LNCaP clone FGC (cell line): ENCODE data around the gene MPP4.

Experiments used
- DNase-seq: peaks from one replicate; pipeline ENCODE4 v3.0.0-alpha.2; 2011; ENCODE audit warnings: low read depth
- H3K4me3 ChIP-seq: 2 replicates; pipeline ENCODE4 v1.5.1; 2011; ENCODE audit warnings: mild to moderate bottlenecking, low read depth, low read length, control low read depth
- TF ChIP-seq, protein P1 (sequence below): IDR thresholded peaks from 2 replicates; pipeline ENCODE4 v1.5.1; 2012; ENCODE audit warnings: mild to moderate bottlenecking; ENCODE audit not compliant: control insufficient read depth, insufficient read depth; ENCODE audit errors: extremely low read depth

The MPP4 gene

DNA sequence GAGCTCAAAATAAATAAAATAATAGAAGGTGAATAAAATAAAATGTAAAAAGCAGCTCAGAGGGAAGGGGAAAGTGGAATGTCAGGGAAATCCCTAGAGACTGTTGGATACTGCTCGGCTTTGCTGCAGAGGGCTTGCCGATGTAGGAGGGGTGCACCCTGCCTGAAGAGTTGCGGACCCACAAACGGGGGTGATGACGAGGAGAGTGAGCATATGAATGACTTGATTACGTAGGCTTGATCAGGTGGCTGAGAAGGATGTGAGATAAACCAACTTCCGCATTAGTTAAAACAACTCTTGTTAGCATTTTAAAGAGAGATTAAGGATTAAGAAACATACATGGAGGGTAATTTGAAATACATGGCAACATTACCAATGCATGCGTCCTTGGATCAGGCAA is 34.1 kb downstream of the MPP4 start:
- DNase-seq: no peak
- no peak overlapping the region for H3K4me3 ChIP-seq
- TF ChIP-seq, protein P1, sequence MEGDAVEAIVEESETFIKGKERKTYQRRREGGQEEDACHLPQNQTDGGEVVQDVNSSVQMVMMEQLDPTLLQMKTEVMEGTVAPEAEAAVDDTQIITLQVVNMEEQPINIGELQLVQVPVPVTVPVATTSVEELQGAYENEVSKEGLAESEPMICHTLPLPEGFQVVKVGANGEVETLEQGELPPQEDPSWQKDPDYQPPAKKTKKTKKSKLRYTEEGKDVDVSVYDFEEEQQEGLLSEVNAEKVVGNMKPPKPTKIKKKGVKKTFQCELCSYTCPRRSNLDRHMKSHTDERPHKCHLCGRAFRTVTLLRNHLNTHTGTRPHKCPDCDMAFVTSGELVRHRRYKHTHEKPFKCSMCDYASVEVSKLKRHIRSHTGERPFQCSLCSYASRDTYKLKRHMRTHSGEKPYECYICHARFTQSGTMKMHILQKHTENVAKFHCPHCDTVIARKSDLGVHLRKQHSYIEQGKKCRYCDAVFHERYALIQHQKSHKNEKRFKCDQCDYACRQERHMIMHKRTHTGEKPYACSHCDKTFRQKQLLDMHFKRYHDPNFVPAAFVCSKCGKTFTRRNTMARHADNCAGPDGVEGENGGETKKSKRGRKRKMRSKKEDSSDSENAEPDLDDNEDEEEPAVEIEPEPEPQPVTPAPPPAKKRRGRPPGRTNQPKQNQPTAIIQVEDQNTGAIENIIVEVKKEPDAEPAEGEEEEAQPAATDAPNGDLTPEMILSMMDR: no peak

DNA sequence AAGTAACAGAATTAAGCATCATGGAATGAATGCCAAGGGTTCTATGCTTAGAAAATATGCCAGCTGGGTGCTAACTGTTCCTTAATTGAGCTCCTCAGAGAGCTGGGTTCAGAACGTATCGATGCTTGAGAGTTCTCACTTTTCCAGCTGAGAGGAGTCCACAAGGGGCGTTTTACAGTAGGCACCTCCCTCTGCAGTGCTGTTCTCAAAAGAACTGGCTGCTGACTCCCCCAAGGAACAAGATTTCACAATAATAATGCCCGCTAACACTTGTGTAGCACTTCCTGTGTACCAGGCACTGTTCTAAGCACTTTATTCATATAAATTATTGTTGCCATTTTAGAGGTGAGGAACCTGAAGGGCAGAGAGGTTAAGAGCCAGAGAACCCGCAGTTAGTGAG is 37.1 kb downstream of the MPP4 start:
- H3K4me3 ChIP-seq: no peak overlapping the region
- TF ChIP-seq, protein P1: no peak

DNA sequence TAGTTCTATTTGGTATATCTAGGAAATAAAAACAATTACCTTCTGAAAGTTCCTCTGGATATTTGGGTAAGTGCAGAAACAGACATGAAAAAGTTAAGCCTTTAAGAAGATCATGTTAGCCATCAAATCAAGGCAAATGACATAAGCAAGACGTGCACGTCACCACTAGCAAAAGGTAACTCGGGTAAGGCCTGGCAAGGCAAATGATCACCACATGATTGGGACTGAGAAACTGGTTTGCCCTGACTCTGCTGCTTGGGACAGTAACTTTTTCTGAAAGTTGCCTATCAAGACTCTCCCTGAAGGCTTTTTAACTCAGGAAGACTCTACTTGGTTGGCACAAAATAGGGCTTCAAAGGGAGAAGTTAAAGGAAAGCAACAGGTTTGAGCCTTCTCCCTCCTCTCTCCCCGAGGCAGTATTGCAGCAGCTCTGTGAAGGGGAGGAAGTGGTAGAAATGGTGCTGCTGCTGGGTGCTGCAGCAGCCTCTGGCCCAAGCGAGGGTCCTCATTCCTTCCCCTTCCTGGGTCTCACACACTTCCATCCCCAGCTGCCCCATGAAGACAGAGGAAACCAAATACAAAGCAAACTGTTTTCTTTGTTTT is 38.0 kb downstream of the MPP4 start:
- no peak overlapping the region for H3K4me3 ChIP-seq
- TF ChIP-seq, protein P1: no peak
- no peak for DNase-seq

More for the DNA sequence above, 37.1 kb downstream of the MPP4 start:
- DNase-seq: no peak

DNA sequence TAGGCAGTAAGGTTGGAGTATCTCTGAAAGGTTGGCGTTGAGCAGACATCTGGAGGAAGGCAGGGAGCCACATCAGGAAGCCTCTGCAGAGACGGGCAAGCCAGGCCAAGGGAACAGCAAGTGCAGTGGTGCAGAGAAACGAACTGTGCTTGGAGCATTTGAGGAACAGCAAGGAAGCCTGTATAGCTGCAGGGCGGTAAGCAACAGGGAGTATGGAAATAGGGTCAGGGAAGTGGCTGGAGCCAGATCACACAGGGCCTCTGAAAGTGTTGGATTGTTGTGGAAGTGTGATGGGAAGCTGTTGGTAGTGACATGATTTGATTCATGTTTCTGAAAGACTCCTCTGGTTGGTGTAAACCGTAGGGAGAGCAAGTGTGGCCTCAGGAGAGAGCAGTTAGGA is 41.7 kb downstream of the MPP4 start:
- no peak for DNase-seq
- H3K4me3 ChIP-seq: no peak overlapping the region

DNA sequence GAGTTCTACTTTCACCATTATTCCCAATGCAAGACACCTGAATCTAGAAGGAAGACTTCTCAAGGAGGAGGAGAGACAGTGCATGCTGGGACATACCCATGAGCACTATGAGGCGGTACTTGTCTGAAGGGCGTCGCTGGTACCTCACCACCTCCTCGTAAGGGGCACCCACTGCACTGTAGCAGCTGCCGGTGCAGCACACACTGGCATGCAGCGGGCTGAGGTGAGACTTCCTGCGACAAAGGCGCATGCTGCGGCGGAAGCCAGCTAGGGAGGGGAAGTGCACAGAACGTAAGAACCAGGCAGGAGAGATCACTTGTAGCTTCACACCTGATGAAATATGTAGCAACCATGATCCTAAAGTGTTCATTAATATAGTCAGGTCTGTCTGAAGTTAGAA is 42.3 kb downstream of the MPP4 start:
- no peak for DNase-seq
- TF ChIP-seq, protein P1: no peak
- no peak overlapping the region for H3K4me3 ChIP-seq

More for the DNA sequence above, 41.7 kb downstream of the MPP4 start:
- TF ChIP-seq, protein P1: no peak

DNA sequence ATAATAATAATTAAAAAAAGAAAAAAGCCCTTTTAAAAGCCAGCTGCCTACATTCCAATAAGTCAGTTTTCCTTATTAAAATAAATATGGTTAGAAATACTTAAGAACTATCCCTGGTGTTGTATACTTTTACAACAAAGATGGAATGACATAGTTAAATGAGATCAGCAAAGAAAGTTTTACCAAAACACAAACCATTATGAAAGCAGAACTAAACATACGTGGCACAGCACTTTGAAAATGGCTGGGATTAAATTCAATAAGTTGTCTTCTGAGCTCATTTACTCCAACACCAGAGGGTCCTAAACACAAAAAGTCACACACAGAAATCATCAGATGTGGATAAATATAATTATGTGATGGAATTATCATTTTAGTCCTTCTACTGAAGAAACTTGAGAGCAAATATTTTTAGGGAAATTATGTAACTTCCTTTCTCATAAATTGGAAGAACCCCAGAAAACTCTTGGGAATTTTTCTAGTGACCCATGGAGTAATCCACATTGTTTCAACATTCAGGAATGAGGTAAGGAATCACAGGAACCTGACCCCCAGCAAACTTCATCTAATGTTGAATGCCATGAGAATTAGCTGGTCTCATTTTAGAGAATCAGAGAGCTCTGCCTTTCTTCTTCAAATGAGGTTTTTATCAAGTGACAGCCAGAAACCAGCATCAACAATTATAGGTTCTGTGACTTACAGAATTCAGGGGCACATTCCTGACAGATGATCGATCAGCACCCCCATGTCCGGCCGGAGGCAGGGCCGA is 43.6 kb downstream of the MPP4 start:
- TF ChIP-seq, protein P1: no peak
- DNase-seq: no peak
- H3K4me3 ChIP-seq: no peak overlapping the region
